ENCODE data around the gene INO80D.

GRCh38 chr2:206011795-206012194 is 74.2 kb downstream of the INO80D start:
- TF ChIP-seq ZBTB21 (tag by site-specific recombination; IDR thresholded peaks at IDR 0.05) (no peak), ZNF580 (tag by site-specific recombination; IDR thresholded peaks at IDR 0.05) (no peak), ZNF704 (tag by site-specific recombination; IDR thresholded peaks at IDR 0.05) (no peak)

Data from HEK293 (cell line).